H9 (cell line): ENCODE results near the gene CHN1. TPM values are rescaled to one million over a fixed set of nuclear protein-coding genes. Genes with fewer than 3 reads are reported as not detected.

Source experiments
- DNase-seq: peaks from one replicate; pipeline ENCODE4 v3.0.0-alpha.2; 2017
- H2AFZ ChIP-seq: one replicate; pipeline ENCODE4 v1.6.1; 2013; ENCODE audit warnings: mild to moderate bottlenecking, low read length, control low read depth, moderate library complexity
- H2AK5ac ChIP-seq: 2 replicates; pipeline ENCODE4 v1.6.1; 2013; ENCODE audit warnings: low read length, control low read depth, mixed read lengths; ENCODE audit not compliant: insufficient read length
- H2BK120ac ChIP-seq: one replicate; pipeline ENCODE4 v1.6.1; 2013; ENCODE audit warnings: low read depth, mild to moderate bottlenecking, low read length, control low read depth, inconsistent platforms; ENCODE audit not compliant: poor library complexity, severe bottlenecking
- H2BK12ac ChIP-seq: 2 replicates; pipeline ENCODE4 v1.6.1; 2013; ENCODE audit warnings: low read length, control low read depth, mixed read lengths, low read depth; ENCODE audit not compliant: insufficient read length
- H2BK15ac ChIP-seq: 2 replicates; pipeline ENCODE4 v1.6.1; 2013; ENCODE audit warnings: low read depth, low read length, control low read depth
- H2BK20ac ChIP-seq: one replicate; pipeline ENCODE4 v1.6.1; 2013; ENCODE audit warnings: low read depth, mild to moderate bottlenecking, low read length, control low read depth, inconsistent platforms; ENCODE audit not compliant: poor library complexity, severe bottlenecking
- H2BK5ac ChIP-seq: 2 replicates; pipeline ENCODE4 v1.6.1; 2013; ENCODE audit warnings: low read length, control low read depth, mixed read lengths; ENCODE audit not compliant: insufficient read length
- H3K14ac ChIP-seq: 2 replicates; pipeline ENCODE4 v1.6.1; 2013; ENCODE audit warnings: low read length, control low read depth; ENCODE audit not compliant: insufficient read depth
- H3K18ac ChIP-seq: 2 replicates; pipeline ENCODE4 v1.6.1; 2013; ENCODE audit warnings: low read depth, mild to moderate bottlenecking, mixed read lengths, low read length, control low read depth; ENCODE audit not compliant: insufficient read length
- H3K23ac ChIP-seq: 2 replicates; pipeline ENCODE4 v1.6.1; 2013; ENCODE audit warnings: low read length, control low read depth, mixed read lengths, low read depth; ENCODE audit not compliant: insufficient read length
- H3K23me2 ChIP-seq: 2 replicates; pipeline ENCODE4 v1.6.1; 2013; ENCODE audit warnings: low read depth, mild to moderate bottlenecking, mixed read lengths, low read length, control low read depth; ENCODE audit not compliant: insufficient read length, poor library complexity, severe bottlenecking
- H3K27ac ChIP-seq: 2 replicates; pipeline ENCODE4 v1.5.1; 2013; ENCODE audit warnings: low read length, control low read depth, mixed read lengths, low read depth; ENCODE audit not compliant: insufficient read length
- H3K27me3 ChIP-seq: 2 replicates; pipeline ENCODE4 v1.6.1; 2013; ENCODE audit warnings: low read length, control low read depth, inconsistent platforms; ENCODE audit not compliant: insufficient read depth
- H3K4ac ChIP-seq: 2 replicates; pipeline ENCODE4 v1.6.1; 2013; ENCODE audit warnings: low read depth, mild to moderate bottlenecking, control low read depth, inconsistent platforms, low read length, moderate library complexity
- H3K4me1 ChIP-seq: 2 replicates; pipeline ENCODE4 v1.6.1; 2013; ENCODE audit warnings: low read length, control low read depth, inconsistent platforms; ENCODE audit not compliant: insufficient read depth
- H3K4me2 ChIP-seq: 2 replicates; pipeline ENCODE4 v1.6.1; 2013; ENCODE audit warnings: low read length, control low read depth, mixed read lengths; ENCODE audit not compliant: insufficient read length, insufficient read depth
- H3K56ac ChIP-seq: 2 replicates; pipeline ENCODE4 v1.6.1; 2013; ENCODE audit warnings: low read depth, mild to moderate bottlenecking, mixed read lengths, low read length, control low read depth; ENCODE audit not compliant: insufficient read length
- H3K79me1 ChIP-seq: 2 replicates; pipeline ENCODE4 v1.6.1; 2013; ENCODE audit warnings: low read depth, mild to moderate bottlenecking, moderate library complexity, low read length, control low read depth, inconsistent platforms; ENCODE audit not compliant: insufficient read depth, poor library complexity, severe bottlenecking
- H3K79me2 ChIP-seq: 2 replicates; pipeline ENCODE4 v1.6.1; 2013; ENCODE audit warnings: low read length, control low read depth, inconsistent platforms; ENCODE audit not compliant: insufficient read depth
- H3K9ac ChIP-seq: 2 replicates; pipeline ENCODE4 v1.6.1; 2013; ENCODE audit warnings: low read length, control low read depth, mixed read lengths; ENCODE audit not compliant: insufficient read length; ENCODE audit errors: extremely low read depth
- H3K9me3 ChIP-seq: one replicate; pipeline ENCODE4 v1.6.1; 2013; ENCODE audit warnings: low read depth, low read length, inconsistent platforms; ENCODE audit not compliant: control insufficient read depth
- H3T11ph ChIP-seq: one replicate; pipeline ENCODE4 v1.6.1; 2013; ENCODE audit warnings: mild to moderate bottlenecking, low read length, control low read depth, inconsistent platforms
- H4K20me1 ChIP-seq: one replicate; pipeline ENCODE4 v1.6.1; 2013; ENCODE audit not compliant: control insufficient read depth, insufficient read length, insufficient read depth
- H4K5ac ChIP-seq: 2 replicates; pipeline ENCODE4 v1.6.1; 2013; ENCODE audit warnings: low read depth, mild to moderate bottlenecking, mixed read lengths, low read length, control low read depth; ENCODE audit not compliant: insufficient read length
- H4K8ac ChIP-seq: replicated peaks from 2 replicates; pipeline ENCODE4 v1.6.1; 2013; ENCODE audit warnings: low read length, control low read depth, mixed read lengths, low read depth; ENCODE audit not compliant: insufficient read length
- H4K91ac ChIP-seq: 2 replicates; pipeline ENCODE4 v1.6.1; 2013; ENCODE audit warnings: low read depth, mild to moderate bottlenecking, moderate library complexity, mixed read lengths, low read length, control low read depth; ENCODE audit not compliant: insufficient read length
- H3K27ac Mint-ChIP-seq, 3 experiments: 2 replicates in 2 of 3; 3 replicates in 1 of 3; pipeline ENCODE4 v1.8.0; 2020 to 2021; ENCODE audit warnings: mixed read lengths in 3 of 3, mild to moderate bottlenecking in 1 of 3, moderate library complexity in 1 of 3
- H3K27me3 Mint-ChIP-seq: 2 replicates; pipeline ENCODE4 v1.8.0; 2021; ENCODE audit warnings: low read depth, mild to moderate bottlenecking, moderate library complexity, mixed read lengths
- H3K36me3 Mint-ChIP-seq, 3 experiments: 2 replicates in 2 of 3; 3 replicates in 1 of 3; pipeline ENCODE4 v1.8.0; 2020 to 2021; ENCODE audit warnings: low read depth in 3 of 3, mixed read lengths in 3 of 3; ENCODE audit not compliant: insufficient read depth in 1 of 3
- H3K4me1 Mint-ChIP-seq, 2 experiments: 2 replicates each; pipeline ENCODE4 v1.8.0; 2020; ENCODE audit warnings: mixed read lengths in 2 of 2
- H3K4me3 Mint-ChIP-seq, 2 experiments: 2 replicates in 1 of 2; 3 replicates in 1 of 2; pipeline ENCODE4 v1.8.0; 2020 to 2021; ENCODE audit warnings: mild to moderate bottlenecking in 2 of 2, mixed read lengths in 2 of 2, moderate library complexity in 1 of 2
- H3K9me3 Mint-ChIP-seq, 2 experiments: 2 replicates in 1 of 2; 3 replicates in 1 of 2; pipeline ENCODE4 v1.8.0; 2020; ENCODE audit warnings: mild to moderate bottlenecking in 2 of 2, mixed read lengths in 2 of 2, moderate library complexity in 1 of 2
- CTCF ChIP-seq: fragments of 200-600 bp; sonication (generic); conservative IDR thresholded peaks from 3 replicates; pipeline ENCODE4 v1.8.0; 2021; ENCODE audit warnings: antibody characterized with exemption, mild to moderate bottlenecking
- total RNA-seq: library from RNA; stranded (reverse); gene quantifications from 2 replicates; pipeline ENCODE4 v1.2.1, GENCODE V29; 2021

The CHN1 gene
- total RNA-seq, 1 experiment from 2014 or later: 33.9 TPM

GRCh38 chr2:174858745-174859144, 146.4 kb downstream of the CHN1 start:
- Histone ChIP-seq H2BK20ac (no peak overlapping the region), H3K23me2 (no peaks in the 10 kb centered on the region), H3K4me2 (no peak overlapping the region), H4K5ac (no peak overlapping the region), H2BK120ac (no peak overlapping the region), H4K8ac (no peak overlapping the region), H2AFZ (no peak overlapping the region), H3K27ac (no peak overlapping the region), H3K18ac (no peak overlapping the region), H2BK5ac (no peak overlapping the region), H3K14ac (no peak overlapping the region), H3K4me1 (peaks cover 3% of the 10 kb centered on the region; the same call in 1 of the 2 replicates), H4K20me1 (no peaks in the 10 kb centered on the region), H3K56ac (no peak overlapping the region), H2BK12ac (no peak overlapping the region), H3K9me3 (no peaks in the 10 kb centered on the region), H2BK15ac (no peak overlapping the region), H3T11ph (no peak overlapping the region), H3K4ac (no peak overlapping the region), H3K79me1 (no peaks in the 10 kb centered on the region), H3K79me2 (no peaks in the 10 kb centered on the region), H3K9ac (no peak overlapping the region), H3K23ac (no peak overlapping the region), H2AK5ac (no peak overlapping the region), H3K27me3 (no peaks in the 10 kb centered on the region), H4K91ac (no peak overlapping the region)
- no peak for TF ChIP-seq CTCF
- no peak overlapping the region for H3K4me3 Mint-ChIP-seq
- DNase-seq: no peak
- peaks cover 0 to 7% (median under 1%) of the 10 kb centered on the region in 3 experiments; a peak in 3 of 7 replicates for H3K36me3 Mint-ChIP-seq
- H3K4me1 Mint-ChIP-seq: peaks cover 31 to 34% of the 10 kb centered on the region in 2 experiments
- H3K27ac Mint-ChIP-seq: peak overlapping the region; percentile 37 to 68 (median 37); a peak in 2 of 7 replicates
- peaks cover 0 to under 1% of the 10 kb centered on the region in 2 experiments; a peak in 1 of 5 replicates for H3K9me3 Mint-ChIP-seq
- H3K27me3 Mint-ChIP-seq: no peaks in the 10 kb centered on the region
